GM10266 (cell line): Measurements from ENCODE around the gene DAP.

Experiments
- DNase-seq: peaks from one replicate; pipeline ENCODE4 v3.0.0; 2012; ENCODE audit errors: extremely low spot score
- TF ChIP-seq, protein P1 (sequence below): IDR thresholded peaks from 2 replicates; pipeline ENCODE4 v1.5.1; 2012; ENCODE audit warnings: mild to moderate bottlenecking, low read depth; ENCODE audit not compliant: control insufficient read depth, insufficient read depth; ENCODE audit errors: missing control alignments

Gene DAP

DNA sequence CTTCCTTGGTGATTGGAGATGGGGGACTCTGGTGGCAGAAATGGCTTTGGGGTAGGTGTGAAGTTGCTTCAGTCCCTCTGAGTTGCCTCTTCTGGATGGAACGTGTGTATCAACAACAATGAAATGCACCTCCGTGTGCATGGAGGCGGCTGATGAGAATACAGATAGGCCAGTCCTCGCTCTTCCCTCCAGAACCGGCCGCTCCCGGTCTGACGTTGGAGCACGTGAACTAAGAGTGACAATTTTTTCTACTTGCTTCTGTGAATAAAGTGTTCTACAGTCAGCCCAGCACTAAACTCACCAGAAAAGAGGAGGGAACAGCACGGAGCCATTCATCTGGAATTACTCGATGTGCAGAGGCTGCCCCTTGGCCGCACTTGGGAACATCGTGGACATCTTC lies 106.5 kb downstream of the DAP start:
- TF ChIP-seq, protein P1, sequence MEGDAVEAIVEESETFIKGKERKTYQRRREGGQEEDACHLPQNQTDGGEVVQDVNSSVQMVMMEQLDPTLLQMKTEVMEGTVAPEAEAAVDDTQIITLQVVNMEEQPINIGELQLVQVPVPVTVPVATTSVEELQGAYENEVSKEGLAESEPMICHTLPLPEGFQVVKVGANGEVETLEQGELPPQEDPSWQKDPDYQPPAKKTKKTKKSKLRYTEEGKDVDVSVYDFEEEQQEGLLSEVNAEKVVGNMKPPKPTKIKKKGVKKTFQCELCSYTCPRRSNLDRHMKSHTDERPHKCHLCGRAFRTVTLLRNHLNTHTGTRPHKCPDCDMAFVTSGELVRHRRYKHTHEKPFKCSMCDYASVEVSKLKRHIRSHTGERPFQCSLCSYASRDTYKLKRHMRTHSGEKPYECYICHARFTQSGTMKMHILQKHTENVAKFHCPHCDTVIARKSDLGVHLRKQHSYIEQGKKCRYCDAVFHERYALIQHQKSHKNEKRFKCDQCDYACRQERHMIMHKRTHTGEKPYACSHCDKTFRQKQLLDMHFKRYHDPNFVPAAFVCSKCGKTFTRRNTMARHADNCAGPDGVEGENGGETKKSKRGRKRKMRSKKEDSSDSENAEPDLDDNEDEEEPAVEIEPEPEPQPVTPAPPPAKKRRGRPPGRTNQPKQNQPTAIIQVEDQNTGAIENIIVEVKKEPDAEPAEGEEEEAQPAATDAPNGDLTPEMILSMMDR: no peak
- no peak for DNase-seq

DNA sequence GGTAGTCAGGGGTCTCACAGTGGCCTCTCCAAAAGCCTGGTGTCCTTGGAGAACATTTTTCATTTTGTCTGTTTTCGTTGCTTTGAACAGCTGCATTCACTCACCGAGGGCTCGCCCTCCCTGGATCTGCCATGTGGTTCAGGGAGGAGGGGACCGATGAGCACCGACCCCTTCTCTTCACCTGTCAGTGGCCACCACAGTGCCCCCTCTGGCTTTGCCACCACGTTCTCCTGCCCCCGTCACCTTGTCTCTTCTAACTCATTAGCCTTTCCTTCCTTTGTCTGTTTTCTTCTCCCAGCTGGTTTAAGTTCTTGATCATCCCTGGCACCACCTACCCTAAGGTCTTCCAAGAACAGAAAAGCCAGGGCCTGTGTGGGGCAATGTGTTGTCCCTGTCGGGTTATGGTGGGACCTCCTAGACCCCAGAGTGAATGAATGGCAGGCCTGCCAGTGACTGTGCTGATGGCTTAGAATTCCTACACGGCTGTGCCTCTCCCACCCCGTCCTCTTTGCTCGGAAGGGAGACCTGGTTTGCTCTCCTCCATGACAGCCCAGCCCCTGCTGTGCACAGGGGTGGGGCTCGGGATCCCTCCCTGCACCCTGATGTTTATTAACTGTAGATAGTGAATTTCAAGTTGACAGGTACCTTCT lies 107.2 kb downstream of the DAP start:
- TF ChIP-seq, protein P1: no peak
- DNase-seq: no peak

DNA sequence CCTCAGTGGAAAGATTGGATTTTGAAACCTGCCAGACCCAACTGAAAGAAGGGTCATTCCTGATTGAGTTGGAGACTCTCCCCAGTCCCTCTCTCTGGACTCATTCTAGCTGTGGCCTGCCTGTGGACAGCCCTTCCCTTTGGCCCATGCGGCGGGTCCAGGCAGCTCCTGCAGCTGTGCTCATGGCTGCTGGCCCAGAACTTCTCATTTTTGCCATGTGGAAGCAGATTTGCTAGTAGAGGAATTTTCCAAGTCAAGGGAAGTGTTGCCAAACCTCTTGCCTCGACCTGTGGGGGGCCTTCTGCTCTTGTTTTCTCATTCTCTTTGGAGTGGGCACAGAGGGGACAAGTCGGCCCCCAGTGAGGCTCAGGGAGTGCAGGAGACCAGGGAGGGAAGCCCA lies 108.0 kb downstream of the DAP start:
- TF ChIP-seq, protein P1: no peak
- no peak for DNase-seq

DNA sequence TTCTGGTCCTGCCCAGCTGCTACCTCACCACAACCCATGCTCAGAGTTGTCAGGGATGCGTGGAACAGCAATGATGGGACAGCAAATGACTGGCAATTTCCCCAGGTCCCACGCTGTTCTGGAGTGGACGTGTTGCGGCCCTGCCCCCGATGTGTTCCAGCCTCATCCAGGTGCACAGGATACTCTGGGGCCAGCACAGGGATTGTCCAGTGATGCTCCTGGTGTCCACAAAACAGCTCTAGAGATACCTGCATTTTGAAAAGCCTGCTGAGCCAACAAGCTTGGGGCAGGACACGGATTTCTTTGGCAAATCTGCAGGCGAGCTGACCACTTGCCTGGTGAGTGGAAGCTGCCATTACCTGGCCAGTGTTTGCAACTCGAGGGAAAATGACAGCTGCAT lies 108.4 kb downstream of the DAP start:
- TF ChIP-seq, protein P1: no peak
- DNase-seq: no peak

DNA sequence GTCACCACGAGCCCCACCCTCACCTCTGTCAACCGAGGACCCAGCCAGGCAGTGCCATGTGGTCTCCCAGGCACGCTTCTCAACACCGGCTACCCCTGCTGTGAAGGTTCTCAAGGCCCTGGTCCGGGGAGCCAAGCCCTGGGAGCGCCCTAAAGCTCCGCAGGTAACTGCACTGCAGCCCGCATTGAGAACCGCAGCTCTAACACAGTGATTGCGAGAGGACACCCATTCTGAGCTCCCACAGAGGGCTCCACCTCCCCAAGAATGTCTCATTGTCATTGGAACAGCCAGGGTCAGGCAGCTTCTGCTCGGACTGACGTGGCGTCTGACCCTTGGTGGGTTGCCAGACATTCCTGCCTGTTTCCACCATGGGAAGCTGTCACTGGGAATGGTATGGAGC lies 108.9 kb downstream of the DAP start:
- DNase-seq: no peak
- TF ChIP-seq, protein P1: no peak

DNA sequence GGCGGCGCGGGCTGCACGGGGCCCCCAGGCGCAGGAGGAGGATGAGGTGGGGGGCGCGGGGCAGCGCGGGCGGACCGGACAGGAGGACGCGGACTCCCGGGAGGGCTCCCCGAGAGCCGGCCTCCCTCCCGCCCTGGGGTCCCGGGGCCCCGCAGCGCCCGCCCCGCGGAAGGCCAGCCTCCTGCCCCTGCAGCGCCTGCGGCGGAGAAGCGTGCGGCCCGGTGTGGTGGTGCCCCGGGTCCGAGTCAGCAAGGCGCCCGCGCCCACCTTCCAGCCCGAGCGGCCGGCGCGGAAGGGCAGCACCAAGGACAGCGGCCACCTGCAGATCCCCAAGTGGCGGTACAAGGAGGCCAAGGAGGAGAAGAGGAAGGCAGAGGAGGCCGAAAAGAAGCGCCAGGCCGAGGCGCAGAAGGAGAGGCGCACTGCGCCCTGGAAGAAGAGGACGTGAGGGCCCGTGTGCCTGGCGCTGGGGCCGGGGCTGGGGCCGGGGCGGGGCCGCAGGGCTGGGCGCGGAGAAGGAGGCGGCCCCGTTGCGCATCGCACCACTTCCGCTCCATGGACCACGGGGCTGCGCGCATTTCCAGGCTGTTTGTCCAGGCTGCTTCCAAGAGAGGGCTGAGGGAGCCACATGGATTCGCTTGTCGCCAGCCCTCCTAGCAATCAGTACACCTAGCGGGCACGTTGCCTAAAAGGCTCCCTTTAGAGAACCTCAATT lies 111.2 kb downstream of the DAP start:
- no peak for DNase-seq

More for the DNA sequence above, 111.2 kb downstream of the DAP start:
- TF ChIP-seq, protein P1: no peak
